Cardiac muscle cell (in vitro differentiated cells and primary cell): ENCODE measurements around the gene PAF1. TPM values are rescaled to one million over a fixed set of nuclear protein-coding genes. Genes with fewer than 3 reads are reported as not detected.

Experiments used
- DNase-seq, 2 donors: peaks; one replicate each; pipeline versions ENCODE4 v3.0.0 to v3.0.0-alpha.2; 2010 to 2017; ENCODE audit warnings: low read depth in 1 of 2, low spot score in 1 of 2
- H3K27ac ChIP-seq: fragments of 200-600 bp; sonication (generic); 2 replicates; pipeline ENCODE4 v1.5.1; 2016
- H3K27me3 ChIP-seq: fragments of 200-600 bp; sonication (generic); 2 replicates; pipeline ENCODE4 v1.6.0; 2016; ENCODE audit warnings: control low read depth
- H3K36me3 ChIP-seq: fragments of 200-600 bp; sonication (generic); 2 replicates; pipeline ENCODE4 v1.5.1; 2016; ENCODE audit warnings: control low read depth
- H3K4me1 ChIP-seq: fragments of 200-600 bp; sonication (generic); 2 replicates; pipeline ENCODE4 v1.8.1; 2017; ENCODE audit warnings: low read depth, mild to moderate bottlenecking, mixed run types
- H3K4me3 ChIP-seq: fragments of 200-600 bp; sonication (generic); 2 replicates; pipeline ENCODE4 v1.5.1; 2016; ENCODE audit warnings: mild to moderate bottlenecking
- H3K9me3 ChIP-seq: fragments of 200-600 bp; sonication (generic); 2 replicates; pipeline ENCODE4 v1.5.1; 2017; ENCODE audit warnings: low read depth, mild to moderate bottlenecking, control low read depth
- polyA plus RNA-seq: library from polyadenylated mRNA; unstranded; fragments of >200 nt; fragmentation: Nextera tagmentation; extraction: Ambion mirVana; gene quantifications from 2 replicates; pipeline ENCODE4 v1.2.1, GENCODE V29; 2016
- total RNA-seq: library from RNA; depleted of rRNA; stranded (reverse); fragments of >200 nt; gene quantifications from 2 replicates; pipeline ENCODE4 v1.2.3, GENCODE V29; 2016
- TF ChIP-seq, protein P1 (sequence below): IDR thresholded peaks from 2 replicates; pipeline ENCODE4 v1.5.1; 2012; ENCODE audit warnings: low read depth, mild to moderate bottlenecking, low read length

PAF1 gene
- total and polyA plus RNA-seq, 2 experiments from 2014 or later: 61.9 to 78.3 TPM

DNA sequence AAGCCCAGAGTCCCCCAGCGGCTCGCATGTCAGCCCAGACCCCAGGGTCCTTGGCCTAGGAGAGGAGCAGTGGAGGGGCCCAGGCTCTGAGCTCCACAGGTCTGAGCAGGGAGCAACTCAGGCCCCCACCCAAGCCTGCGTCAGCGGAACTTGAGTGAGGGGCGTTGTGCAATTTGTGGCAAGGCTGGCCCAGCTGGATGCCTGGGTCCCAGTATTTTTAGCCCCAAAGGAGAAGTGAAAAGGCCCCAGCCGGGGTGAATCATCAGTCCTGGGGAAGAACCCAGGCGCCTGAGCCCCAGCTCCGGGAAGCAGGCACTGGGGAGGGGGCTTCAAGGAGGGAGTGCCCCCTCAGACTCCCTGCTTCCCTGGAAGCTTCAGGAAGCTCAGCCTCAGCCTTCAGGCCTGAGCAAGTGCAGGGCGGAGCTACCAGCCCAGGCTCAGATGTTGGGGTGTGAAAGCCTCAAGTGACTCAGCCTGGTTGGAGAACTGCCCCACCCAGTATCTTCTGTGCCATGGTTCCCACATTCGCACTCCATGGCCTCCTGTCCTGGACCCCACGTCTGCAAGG lies 7.5 kb upstream of the PAF1 start:
- peaks cover 7% of the 10 kb centered on the region for H3K36me3 ChIP-seq
- H3K4me1 ChIP-seq: peaks cover 16% of the 10 kb centered on the region
- TF ChIP-seq, protein P1, sequence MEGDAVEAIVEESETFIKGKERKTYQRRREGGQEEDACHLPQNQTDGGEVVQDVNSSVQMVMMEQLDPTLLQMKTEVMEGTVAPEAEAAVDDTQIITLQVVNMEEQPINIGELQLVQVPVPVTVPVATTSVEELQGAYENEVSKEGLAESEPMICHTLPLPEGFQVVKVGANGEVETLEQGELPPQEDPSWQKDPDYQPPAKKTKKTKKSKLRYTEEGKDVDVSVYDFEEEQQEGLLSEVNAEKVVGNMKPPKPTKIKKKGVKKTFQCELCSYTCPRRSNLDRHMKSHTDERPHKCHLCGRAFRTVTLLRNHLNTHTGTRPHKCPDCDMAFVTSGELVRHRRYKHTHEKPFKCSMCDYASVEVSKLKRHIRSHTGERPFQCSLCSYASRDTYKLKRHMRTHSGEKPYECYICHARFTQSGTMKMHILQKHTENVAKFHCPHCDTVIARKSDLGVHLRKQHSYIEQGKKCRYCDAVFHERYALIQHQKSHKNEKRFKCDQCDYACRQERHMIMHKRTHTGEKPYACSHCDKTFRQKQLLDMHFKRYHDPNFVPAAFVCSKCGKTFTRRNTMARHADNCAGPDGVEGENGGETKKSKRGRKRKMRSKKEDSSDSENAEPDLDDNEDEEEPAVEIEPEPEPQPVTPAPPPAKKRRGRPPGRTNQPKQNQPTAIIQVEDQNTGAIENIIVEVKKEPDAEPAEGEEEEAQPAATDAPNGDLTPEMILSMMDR: no peak
- peak in 1 of 2 donors; percentile 75 for DNase-seq
- H3K27me3 ChIP-seq: no peaks in the 10 kb centered on the region
- H3K27ac ChIP-seq: no peak overlapping the region
- no peaks in the 10 kb centered on the region for H3K9me3 ChIP-seq
- H3K4me3 ChIP-seq: no peak overlapping the region

DNA sequence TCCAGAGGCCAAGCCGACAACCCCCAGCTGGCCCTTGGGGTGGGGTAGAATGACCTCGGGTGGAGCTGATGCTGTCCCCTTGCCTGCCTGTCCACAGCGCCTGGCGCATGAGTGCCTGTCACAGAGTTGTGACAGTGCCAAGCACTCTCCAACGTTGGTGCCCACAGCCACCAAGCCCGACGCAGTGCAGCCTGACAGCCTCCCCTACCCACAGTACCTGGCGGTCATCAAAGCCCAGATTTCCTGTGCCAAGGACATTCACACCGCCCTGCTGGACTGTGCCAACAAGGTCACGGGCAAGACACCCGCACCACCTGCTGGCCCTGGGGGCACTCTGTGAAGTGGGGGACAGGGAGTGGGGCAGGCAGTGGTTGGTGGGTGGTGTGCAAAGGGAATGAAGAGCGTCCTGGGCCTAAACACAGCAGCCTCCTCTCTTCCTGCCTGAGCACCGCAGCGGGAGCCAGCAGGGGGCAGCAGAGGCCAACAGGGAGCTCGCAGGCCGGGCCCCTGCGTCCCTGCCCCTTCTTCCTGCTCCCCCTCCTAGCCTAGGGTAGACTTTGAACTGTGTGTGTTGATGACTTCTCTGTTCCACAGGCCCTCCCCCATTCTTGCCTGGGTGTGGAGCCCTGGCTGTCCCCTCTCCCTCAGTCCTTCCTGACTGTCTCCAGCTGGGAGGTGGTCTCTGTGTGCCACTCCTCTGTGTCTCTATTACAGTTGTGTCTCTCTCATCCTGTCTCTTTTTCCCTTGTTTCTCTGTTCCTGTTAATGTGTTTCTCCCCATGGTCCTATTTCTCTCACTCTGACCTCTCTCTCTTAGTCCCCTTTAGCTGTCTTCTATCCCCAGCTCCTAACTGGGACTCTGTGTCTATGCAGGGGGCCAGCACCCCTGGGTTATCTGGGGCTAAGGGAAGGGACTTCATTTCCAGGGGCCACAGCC lies 6.7 kb upstream of the PAF1 start:
- peak; percentile 86 to 91 for DNase-seq
- TF ChIP-seq, protein P1: peak; percentile 97
- Histone ChIP-seq H3K27me3 (no peaks in the 10 kb centered on the region), H3K27ac (peak overlapping the region; percentile 55), H3K4me3 (no peak overlapping the region), H3K4me1 (peaks cover 11% of the 10 kb centered on the region), H3K36me3 (peaks cover 7% of the 10 kb centered on the region), H3K9me3 (no peaks in the 10 kb centered on the region)

DNA sequence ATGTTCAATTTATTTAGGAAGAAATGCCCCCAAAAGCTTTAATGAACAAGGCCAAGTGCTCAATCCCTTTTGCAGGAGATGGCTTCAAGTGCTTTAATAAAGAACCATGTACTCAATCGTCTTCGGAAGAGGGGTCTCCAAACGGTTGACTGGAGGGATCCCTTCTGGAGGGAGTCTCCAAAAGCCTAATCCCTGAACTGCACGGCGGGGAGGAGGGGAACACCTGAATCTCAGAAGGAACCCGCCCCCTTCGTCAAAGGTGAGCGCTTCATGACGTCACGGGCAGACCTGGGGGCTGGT lies 505 bp downstream of the PAF1 start:
- no peak for DNase-seq
- TF ChIP-seq, protein P1: no peak
- no peaks in the 10 kb centered on the region for H3K27me3 ChIP-seq
- H3K36me3 ChIP-seq: peaks cover 36% of the 10 kb centered on the region
- peak overlapping the region; percentile 94 for H3K27ac ChIP-seq
- no peaks in the 10 kb centered on the region for H3K9me3 ChIP-seq
- H3K4me3 ChIP-seq: peak overlapping the region; percentile 92
- H3K4me1 ChIP-seq: peaks cover 8% of the 10 kb centered on the region

DNA sequence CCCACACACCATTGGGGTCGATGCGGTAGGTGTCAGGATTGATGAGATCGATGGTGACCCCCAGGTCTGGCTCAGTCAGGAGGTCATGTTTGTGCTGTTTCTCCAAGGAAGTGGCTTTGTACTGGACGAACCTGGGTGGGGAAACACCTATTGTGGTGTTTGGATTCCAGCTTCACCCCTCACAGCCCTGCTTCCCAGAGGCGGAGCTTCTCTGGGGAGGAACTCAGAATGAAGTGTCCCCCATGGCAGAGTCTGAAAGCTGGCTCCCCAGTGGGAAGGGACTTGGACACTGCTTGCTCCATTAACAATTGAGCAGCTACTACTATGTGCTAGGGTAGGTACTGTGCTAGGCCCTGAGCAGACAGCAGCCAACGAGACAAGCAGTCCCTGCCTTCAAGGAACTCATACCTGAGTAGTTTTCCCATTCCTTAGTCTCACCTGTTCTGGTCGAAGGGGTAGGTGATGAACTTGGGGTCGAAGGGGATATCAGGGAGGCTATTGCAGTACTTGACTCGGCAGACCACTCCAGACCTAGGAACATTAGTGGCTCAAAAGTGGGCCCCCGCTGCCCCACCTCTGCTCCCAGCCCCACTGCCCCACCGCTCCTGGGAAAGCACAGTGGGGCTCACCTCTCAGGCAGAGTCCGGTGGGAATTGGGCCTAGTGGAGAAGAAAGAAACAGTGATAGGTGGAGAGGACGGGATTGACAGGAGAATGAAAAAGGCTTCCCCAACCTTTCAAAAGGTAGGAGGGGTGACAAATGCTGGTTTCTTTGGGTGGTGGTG lies 1.1 kb downstream of the PAF1 start:
- TF ChIP-seq, protein P1: no peak
- peak overlapping the region; percentile 94 for H3K27ac ChIP-seq
- H3K27me3 ChIP-seq: no peaks in the 10 kb centered on the region
- peak overlapping the region; percentile 92 for H3K4me3 ChIP-seq
- H3K9me3 ChIP-seq: no peaks in the 10 kb centered on the region
- no peak for DNase-seq
- peaks cover 34% of the 10 kb centered on the region for H3K36me3 ChIP-seq
- H3K4me1 ChIP-seq: peaks cover 8% of the 10 kb centered on the region

DNA sequence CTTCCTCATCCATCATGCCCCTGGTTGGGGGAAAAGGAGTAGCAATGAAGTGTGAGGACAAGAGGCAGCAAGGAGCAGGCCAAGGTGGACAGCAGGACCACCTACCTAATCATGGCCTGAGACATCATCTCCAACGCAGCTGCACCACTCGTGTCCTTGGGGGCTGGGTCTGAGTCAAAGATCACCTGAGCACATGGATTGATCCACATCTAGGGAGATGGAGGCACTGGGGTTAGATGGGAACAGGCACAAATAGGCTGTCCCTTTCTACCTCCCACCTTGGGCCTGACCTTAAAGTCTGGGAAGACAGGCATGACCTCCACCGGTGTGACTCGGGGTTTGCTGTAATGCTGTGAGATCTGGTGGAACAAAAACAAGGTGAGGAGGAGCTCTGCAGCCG lies 2.2 kb downstream of the PAF1 start:
- TF ChIP-seq, protein P1: no peak
- H3K27ac ChIP-seq: no peak overlapping the region
- peaks cover 32% of the 10 kb centered on the region for H3K36me3 ChIP-seq
- H3K27me3 ChIP-seq: no peaks in the 10 kb centered on the region
- peaks cover 8% of the 10 kb centered on the region for H3K4me1 ChIP-seq
- DNase-seq: no peak
- H3K4me3 ChIP-seq: no peak overlapping the region
- no peaks in the 10 kb centered on the region for H3K9me3 ChIP-seq
